Left ventricle myocardium inferior (tissue), 1 donor: ENCODE measurements around the gene PIEZO2. TPM values are rescaled to one million over a fixed set of nuclear protein-coding genes. Genes with fewer than 3 reads are reported as not detected.

Source experiments
- DNase-seq: peaks from one replicate; pipeline ENCODE4 v3.0.0-alpha.2; 2020
- H3K27ac ChIP-seq: fragments of 200-600 bp; replicated peaks from 2 replicates; pipeline ENCODE4 v1.8.0; 2021
- H3K27me3 ChIP-seq: fragments of 200-600 bp; 2 replicates; pipeline ENCODE4 v1.8.0; 2021; ENCODE audit warnings: low read depth
- H3K36me3 ChIP-seq: fragments of 200-600 bp; 2 replicates; pipeline ENCODE4 v1.8.0; 2021
- H3K4me1 ChIP-seq: fragments of 200-600 bp; 2 replicates; pipeline ENCODE4 v1.8.0; 2021
- H3K4me3 ChIP-seq: fragments of 200-600 bp; 2 replicates; pipeline ENCODE4 v1.8.0; 2021; ENCODE audit warnings: mild to moderate bottlenecking, moderate library complexity
- H3K9me3 ChIP-seq: fragments of 200-600 bp; replicated peaks from 2 replicates; pipeline ENCODE4 v1.8.0; 2021
- CTCF ChIP-seq: fragments of 200-600 bp; IDR thresholded peaks from 2 replicates; pipeline ENCODE4 v1.8.0; 2021; ENCODE audit warnings: antibody characterized with exemption, mild to moderate bottlenecking, borderline replicate concordance
- intact Hi-C: fragments of 100-400 bp; cut with micrococcal nuclease; formaldehyde crosslinking; loops from one replicate; pipeline ENCODE4 v1.11.0; 2022
- total RNA-seq: library from RNA; stranded (reverse); fragmentation: NEBNext Ultra II Directional; extraction: Animal tissue kit (Norgen Biotek cat#: 25700); gene quantifications from one replicate; pipeline ENCODE4 v1.2.1, GENCODE V29; 2021
- donor health status: DM: no; HTN: yes; CAD: no; lungs with severe emphysema.

Gene PIEZO2
- total RNA-seq, 1 donor from 2014 or later: 0.33 TPM

DNA sequence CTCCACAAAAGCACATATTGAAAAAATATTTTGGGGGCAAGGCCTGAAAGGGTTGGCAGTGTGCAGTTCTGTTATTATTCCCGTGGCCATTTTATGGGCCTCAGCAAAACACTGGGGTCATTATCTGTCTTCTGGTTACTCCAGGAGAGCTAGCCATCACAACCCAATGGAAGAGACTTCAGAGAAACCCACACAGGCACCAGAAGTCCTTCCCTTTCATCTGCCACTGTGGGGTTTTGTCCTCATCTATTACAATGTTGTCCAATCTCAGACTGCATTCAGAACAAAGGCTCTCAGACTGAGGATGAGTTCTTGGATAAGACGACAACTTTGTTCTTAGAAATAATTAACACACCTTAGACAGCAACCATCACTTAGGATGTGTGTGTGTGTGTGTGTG is 98.4 kb downstream of the PIEZO2 start:
- Histone ChIP-seq H3K4me1 (no peaks in the 10 kb centered on the region), H3K36me3 (no peaks in the 10 kb centered on the region), H3K27ac (no peak overlapping the region), H3K9me3 (no peaks in the 10 kb centered on the region), H3K27me3 (peaks cover 5% of the 10 kb centered on the region), H3K4me3 (no peak overlapping the region)
- intact Hi-C loops: no loop called here
- TF ChIP-seq CTCF: no peak
- no peak for DNase-seq

- intact Hi-C loops: no loop called here
- DNase-seq: no peak
- H3K4me1 ChIP-seq: no peaks in the 10 kb centered on the region
These were observed 101.6 kb downstream of the PIEZO2 start for GRCh38 chr18:11047817-11048216.

GRCh38 chr18:11047156-11047555 is 102.2 kb downstream of the PIEZO2 start:
- H3K27ac ChIP-seq: no peak overlapping the region
- intact Hi-C loops: no loop called here

More at GRCh38 chr18:11047817-11048216, 101.6 kb downstream of the PIEZO2 start:
- no peaks in the 10 kb centered on the region for H3K9me3 ChIP-seq
- H3K4me3 ChIP-seq: no peak overlapping the region
- no peak for TF ChIP-seq CTCF
- no peaks in the 10 kb centered on the region for H3K36me3 ChIP-seq
- no peak overlapping the region for H3K27ac ChIP-seq
- H3K27me3 ChIP-seq: peaks cover 2% of the 10 kb centered on the region

DNA sequence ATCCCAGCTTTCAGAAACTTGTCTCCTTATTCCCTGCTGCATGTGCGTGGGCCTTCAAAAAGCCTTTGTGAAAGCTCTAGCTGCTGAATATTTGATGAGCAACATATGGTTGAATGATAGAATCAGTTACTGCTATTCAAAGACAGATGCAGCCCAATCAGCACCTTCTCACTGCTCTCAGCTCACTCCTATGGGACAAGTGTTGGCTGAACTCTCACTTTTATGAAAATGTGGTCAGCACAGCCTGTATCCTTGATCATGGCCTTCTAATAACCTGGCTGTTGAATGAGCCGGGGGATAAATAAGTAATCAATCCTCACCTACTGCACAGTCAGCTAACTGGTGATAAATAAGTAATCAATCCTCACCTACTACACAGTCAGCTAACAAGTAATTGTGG is 103.2 kb downstream of the PIEZO2 start:
- peaks cover 15% of the 10 kb centered on the region for H3K27me3 ChIP-seq
- no peak overlapping the region for H3K4me3 ChIP-seq
- TF ChIP-seq CTCF: no peak
- no peak overlapping the region for H3K27ac ChIP-seq
- H3K9me3 ChIP-seq: no peaks in the 10 kb centered on the region
- H3K36me3 ChIP-seq: no peaks in the 10 kb centered on the region
- intact Hi-C loops: no loop called here
- H3K4me1 ChIP-seq: no peaks in the 10 kb centered on the region
- DNase-seq: no peak

More at GRCh38 chr18:11047156-11047555, 102.2 kb downstream of the PIEZO2 start:
- peaks cover 5% of the 10 kb centered on the region for H3K27me3 ChIP-seq
- H3K4me3 ChIP-seq: no peak overlapping the region
- DNase-seq: no peak
- no peaks in the 10 kb centered on the region for H3K4me1 ChIP-seq
- TF ChIP-seq CTCF: no peak
- H3K36me3 ChIP-seq: no peaks in the 10 kb centered on the region
- H3K9me3 ChIP-seq: no peaks in the 10 kb centered on the region

DNA sequence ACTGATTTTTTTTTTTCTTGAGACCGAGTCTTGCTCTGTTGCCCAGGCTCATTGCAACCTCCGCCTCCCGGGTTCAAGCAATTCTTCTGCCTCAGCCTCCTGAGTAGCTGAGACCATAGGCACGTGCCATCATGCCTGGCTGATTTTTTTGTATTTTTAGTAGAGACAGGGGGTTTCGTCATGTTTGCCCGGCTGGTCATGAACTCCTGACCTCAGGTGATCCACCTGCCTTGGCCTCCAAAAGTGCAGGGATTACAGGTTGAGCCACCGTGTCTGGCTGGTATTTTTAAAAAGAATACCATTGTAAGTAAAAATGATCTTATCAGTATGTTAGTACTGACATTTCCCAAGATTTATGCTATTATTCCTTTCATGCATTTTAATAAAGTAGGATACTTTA is 105.7 kb downstream of the PIEZO2 start:
- no peaks in the 10 kb centered on the region for H3K4me1 ChIP-seq
- H3K4me3 ChIP-seq: no peak overlapping the region
- H3K27me3 ChIP-seq: peaks cover 28% of the 10 kb centered on the region
- intact Hi-C loops: loop anchor here (5.0 kb wide), 1 partner anchor 191 kb away; no protein-coding TSS in a partner anchor
- no peaks in the 10 kb centered on the region for H3K9me3 ChIP-seq
- H3K27ac ChIP-seq: no peak overlapping the region
- no peaks in the 10 kb centered on the region for H3K36me3 ChIP-seq
- DNase-seq: no peak
- no peak for TF ChIP-seq CTCF
